Measurements from ENCODE around the gene GRIA1.

Gene GRIA1

GRCh38 chr5:153613144-153613543 lies 122.7 kb downstream of the GRIA1 start:
- no peak overlapping the region for H3K27ac ChIP-seq (ENCODE audit: low read length)
- H2AFZ ChIP-seq (ENCODE audit: low read length), result no peak overlapping the region
- no peaks in the 10 kb centered on the region for H3K27me3 ChIP-seq (replicated peaks; ENCODE audit: insufficient read depth, low read length)
- no peaks in the 10 kb centered on the region for H3K79me2 ChIP-seq (ENCODE audit: low read length)
- TF ChIP-seq CTCF (IDR thresholded peaks at IDR 0.05; ENCODE audit: low read length), result no peak
- TF ChIP-seq EZH2phosphoT487 (IDR thresholded peaks at IDR 0.05; ENCODE audit: low read length), result no peak
- no peak for TF ChIP-seq EZH2 (optimal IDR thresholded peaks at IDR 0.05; ENCODE audit: low read depth, low read length)
- H4K20me1 ChIP-seq (ENCODE audit: insufficient read depth, low read length), result no peaks in the 10 kb centered on the region
- H3K4me1 ChIP-seq (ENCODE audit: low read length), result no peaks in the 10 kb centered on the region
- H3K9me3 ChIP-seq (replicated peaks; ENCODE audit: insufficient read depth, low read length), result no peaks in the 10 kb centered on the region
- H3K4me3 ChIP-seq (ENCODE audit: low read length), result no peak overlapping the region
- DNase-seq, result no peak
- no peak overlapping the region for H3K4me2 ChIP-seq (ENCODE audit: low read depth, low read length)
- no peak overlapping the region for H3K9ac ChIP-seq (ENCODE audit: low read length)
- no peaks in the 10 kb centered on the region for H3K9me2 ChIP-seq (replicated peaks; ENCODE audit: insufficient read depth, low read length)
- H3K36me3 ChIP-seq (replicated peaks; ENCODE audit: insufficient read depth, low read length), result no peaks in the 10 kb centered on the region
- no peaks in the 10 kb centered on the region for H3F3A ChIP-seq (ENCODE audit: insufficient read depth, low read length)

GRCh38 chr5:153613672-153614071 lies 123.2 kb downstream of the GRIA1 start:
- TF ChIP-seq EZH2 (optimal IDR thresholded peaks at IDR 0.05; ENCODE audit: low read depth, low read length) (no peak), EZH2phosphoT487 (IDR thresholded peaks at IDR 0.05; ENCODE audit: low read length) (no peak), CTCF (IDR thresholded peaks at IDR 0.05; ENCODE audit: low read length) (no peak)
- Histone ChIP-seq H3K9ac (ENCODE audit: low read length) (no peak overlapping the region), H3K4me1 (ENCODE audit: low read length) (no peaks in the 10 kb centered on the region)

GRCh38 chr5:153617190-153617589 lies 126.7 kb downstream of the GRIA1 start:
- no peak for DNase-seq
- H3K4me3 ChIP-seq (ENCODE audit: low read length), result no peak overlapping the region
- no peaks in the 10 kb centered on the region for H3K9me3 ChIP-seq (replicated peaks; ENCODE audit: insufficient read depth, low read length)
- no peaks in the 10 kb centered on the region for H3K9me2 ChIP-seq (replicated peaks; ENCODE audit: insufficient read depth, low read length)
- H3K9ac ChIP-seq (ENCODE audit: low read length), result no peak overlapping the region
- H3F3A ChIP-seq (ENCODE audit: insufficient read depth, low read length), result no peaks in the 10 kb centered on the region
- H3K27ac ChIP-seq (ENCODE audit: low read length), result no peak overlapping the region
- H3K27me3 ChIP-seq (replicated peaks; ENCODE audit: insufficient read depth, low read length), result no peaks in the 10 kb centered on the region
- no peak for TF ChIP-seq EZH2 (optimal IDR thresholded peaks at IDR 0.05; ENCODE audit: low read depth, low read length)
- TF ChIP-seq CTCF (IDR thresholded peaks at IDR 0.05; ENCODE audit: low read length), result no peak
- TF ChIP-seq EZH2phosphoT487 (IDR thresholded peaks at IDR 0.05; ENCODE audit: low read length), result no peak
- H2AFZ ChIP-seq (ENCODE audit: low read length), result no peak overlapping the region
- H3K4me1 ChIP-seq (ENCODE audit: low read length), result no peaks in the 10 kb centered on the region
- H3K4me2 ChIP-seq (ENCODE audit: low read depth, low read length), result no peak overlapping the region
- H4K20me1 ChIP-seq (ENCODE audit: insufficient read depth, low read length), result no peaks in the 10 kb centered on the region
- no peaks in the 10 kb centered on the region for H3K79me2 ChIP-seq (ENCODE audit: low read length)
- H3K36me3 ChIP-seq (replicated peaks; ENCODE audit: insufficient read depth, low read length), result no peaks in the 10 kb centered on the region

More at GRCh38 chr5:153613672-153614071, 123.2 kb downstream of the GRIA1 start:
- no peaks in the 10 kb centered on the region for H3K27me3 ChIP-seq (replicated peaks; ENCODE audit: insufficient read depth, low read length)
- H3K4me2 ChIP-seq (ENCODE audit: low read depth, low read length), result no peak overlapping the region
- no peaks in the 10 kb centered on the region for H3K79me2 ChIP-seq (ENCODE audit: low read length)
- no peak overlapping the region for H2AFZ ChIP-seq (ENCODE audit: low read length)
- no peaks in the 10 kb centered on the region for H4K20me1 ChIP-seq (ENCODE audit: insufficient read depth, low read length)
- H3K9me2 ChIP-seq (replicated peaks; ENCODE audit: insufficient read depth, low read length), result no peaks in the 10 kb centered on the region
- no peak for DNase-seq
- H3K36me3 ChIP-seq (replicated peaks; ENCODE audit: insufficient read depth, low read length), result no peaks in the 10 kb centered on the region
- H3K4me3 ChIP-seq (ENCODE audit: low read length), result no peak overlapping the region
- no peak overlapping the region for H3K27ac ChIP-seq (ENCODE audit: low read length)
- no peaks in the 10 kb centered on the region for H3F3A ChIP-seq (ENCODE audit: insufficient read depth, low read length)
- no peaks in the 10 kb centered on the region for H3K9me3 ChIP-seq (replicated peaks; ENCODE audit: insufficient read depth, low read length)

Data from MM.1S (cell line).